Tracheal epithelial cell (primary cell): ENCODE results near the gene PAK6. TPM values are rescaled to one million over a fixed set of nuclear protein-coding genes. Genes with fewer than 3 reads are reported as not detected.

Experiments
- total RNA-seq: library from RNA; depleted of rRNA; stranded (reverse); fragments of >200 nt; gene quantifications from 2 replicates; pipeline ENCODE4 v1.2.1, GENCODE V29; 2014

The PAK6 gene
- total RNA-seq = 12.8 and 13.4 TPM in 2 replicates

DNA sequence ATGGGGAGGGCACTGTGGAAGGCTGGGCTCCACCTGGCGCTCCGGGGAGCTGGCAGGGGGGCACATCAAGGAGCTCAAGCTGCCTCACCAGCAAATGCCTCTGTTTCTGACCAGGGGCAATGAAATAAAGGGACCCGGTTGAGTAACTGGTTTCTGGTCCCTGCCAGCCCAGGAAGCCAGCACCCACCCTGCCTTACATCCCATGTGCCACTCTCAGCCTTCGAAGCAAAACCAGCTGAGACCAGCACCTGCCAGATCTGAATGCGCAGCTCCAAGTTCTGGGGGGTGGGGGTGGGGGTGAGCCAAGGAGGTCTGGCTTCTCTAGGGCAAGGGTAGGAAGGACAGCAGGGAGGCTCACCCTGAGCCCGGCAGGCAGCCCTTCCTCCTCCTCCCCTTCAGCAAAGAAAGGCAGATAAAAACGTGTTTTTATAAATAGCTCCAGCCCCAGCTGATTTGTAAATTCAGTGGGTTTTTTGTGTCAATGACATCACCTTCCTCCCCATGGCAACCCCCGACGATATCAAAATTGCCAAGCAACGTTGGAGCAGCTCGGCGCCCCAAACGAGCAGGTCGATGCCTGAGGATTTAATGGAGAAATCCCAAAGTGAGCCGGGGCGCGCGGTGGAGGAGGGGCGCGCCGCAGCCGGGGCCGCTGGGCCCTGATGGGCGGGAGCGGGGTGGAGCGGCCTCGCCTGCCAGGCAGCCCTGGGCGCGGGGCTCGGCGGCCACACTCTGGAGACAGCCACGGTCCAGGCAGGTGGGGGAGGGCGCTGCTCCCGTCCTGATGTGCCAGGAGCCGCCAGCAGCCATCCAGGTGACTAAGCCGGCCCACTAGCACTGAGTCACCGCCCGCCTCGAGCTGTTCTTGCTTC, at the start of gene PAK6:
PAK6 (plus strand) TSS at position 532 of the 872 bp plus-strand sequence. CDS start 25,723 bp downstream, outside the sequence.

DNA sequence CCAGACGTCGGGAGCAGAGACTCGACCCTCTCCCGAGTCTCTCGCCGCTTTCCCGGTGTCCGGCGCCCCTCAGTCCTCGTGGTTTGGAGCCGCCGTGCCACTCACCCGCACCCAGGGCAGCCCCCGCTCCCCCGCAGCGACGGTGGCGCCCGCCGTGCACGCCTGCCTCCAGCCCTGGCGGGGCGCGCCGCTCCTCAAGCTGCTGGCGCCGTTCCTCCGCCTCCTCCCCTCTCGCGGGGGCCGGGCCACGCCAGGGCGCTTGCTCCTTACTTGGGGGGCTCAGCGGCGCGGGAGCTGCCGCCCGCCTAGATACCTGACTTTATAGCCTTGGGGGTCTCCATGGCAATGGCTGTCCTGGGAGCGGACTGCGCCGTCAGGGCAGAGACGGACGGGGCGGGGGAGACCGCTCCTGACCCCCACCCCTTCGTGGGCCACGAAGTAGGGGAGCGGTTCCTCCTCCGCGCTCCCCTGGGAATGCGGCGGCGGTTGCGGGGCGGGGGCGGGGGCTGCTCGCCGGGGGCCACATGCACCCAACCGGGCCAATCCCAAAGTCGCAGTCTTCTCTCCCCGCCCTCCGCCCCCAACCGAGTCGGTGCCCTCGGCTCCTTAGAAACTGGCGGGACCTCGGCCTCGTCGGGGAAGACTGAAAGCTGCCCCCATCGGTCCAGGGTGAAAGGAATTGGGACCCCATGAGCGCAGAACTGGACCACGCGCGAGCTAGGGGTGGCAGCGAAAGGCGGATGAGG, 44.2 kb downstream of the PAK6 start, which contains the start of gene ANKRD63:
ANKRD63 (minus strand) TSS at position 196 of the 746 bp plus-strand sequence. CDS start 478 bp downstream, outside the sequence.

DNA sequence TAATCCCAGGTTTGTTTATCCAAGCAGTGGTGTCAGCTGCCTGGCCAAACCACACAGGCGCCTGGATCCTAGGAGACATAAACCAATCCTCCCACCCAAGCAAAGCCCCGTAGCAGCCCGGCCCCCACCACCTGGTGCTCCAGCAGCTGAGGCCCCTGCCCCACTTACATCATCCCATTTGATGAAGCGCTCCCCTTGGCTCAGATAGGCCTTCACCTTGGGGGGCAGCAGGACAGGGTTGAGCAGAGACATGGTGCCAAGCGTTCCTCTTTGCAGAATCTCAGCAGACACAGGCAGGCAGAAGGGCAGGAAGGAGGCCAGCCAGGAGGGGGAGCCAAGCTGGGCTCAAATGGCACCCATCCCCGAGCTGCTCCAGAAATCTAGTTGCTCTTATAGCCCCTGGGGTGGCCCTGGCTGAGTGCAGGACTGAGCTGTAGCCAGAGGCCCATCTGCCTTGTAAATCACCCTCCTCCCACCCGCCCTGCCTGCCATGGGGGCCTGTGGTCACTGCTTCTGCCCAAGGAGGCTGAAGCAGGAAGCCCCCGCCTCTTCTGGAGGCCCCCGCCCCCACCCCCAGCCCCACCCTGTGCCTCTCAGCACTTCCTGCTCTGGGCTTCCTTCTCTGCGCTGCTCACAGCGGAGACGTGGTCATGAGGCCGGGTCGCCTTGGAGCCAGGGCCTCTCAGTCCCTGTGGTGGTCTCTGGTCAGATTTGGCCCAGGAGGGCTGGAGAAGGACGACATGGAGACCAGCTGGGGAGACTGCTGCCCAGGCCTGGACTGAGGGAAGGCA, 68.8 kb downstream of the PAK6 start, which contains the start of gene PLCB2:
PLCB2 (minus strand) TSS at position 515 of the 791 bp plus-strand sequence; CDS start at position 252, 263 bp downstream.

DNA sequence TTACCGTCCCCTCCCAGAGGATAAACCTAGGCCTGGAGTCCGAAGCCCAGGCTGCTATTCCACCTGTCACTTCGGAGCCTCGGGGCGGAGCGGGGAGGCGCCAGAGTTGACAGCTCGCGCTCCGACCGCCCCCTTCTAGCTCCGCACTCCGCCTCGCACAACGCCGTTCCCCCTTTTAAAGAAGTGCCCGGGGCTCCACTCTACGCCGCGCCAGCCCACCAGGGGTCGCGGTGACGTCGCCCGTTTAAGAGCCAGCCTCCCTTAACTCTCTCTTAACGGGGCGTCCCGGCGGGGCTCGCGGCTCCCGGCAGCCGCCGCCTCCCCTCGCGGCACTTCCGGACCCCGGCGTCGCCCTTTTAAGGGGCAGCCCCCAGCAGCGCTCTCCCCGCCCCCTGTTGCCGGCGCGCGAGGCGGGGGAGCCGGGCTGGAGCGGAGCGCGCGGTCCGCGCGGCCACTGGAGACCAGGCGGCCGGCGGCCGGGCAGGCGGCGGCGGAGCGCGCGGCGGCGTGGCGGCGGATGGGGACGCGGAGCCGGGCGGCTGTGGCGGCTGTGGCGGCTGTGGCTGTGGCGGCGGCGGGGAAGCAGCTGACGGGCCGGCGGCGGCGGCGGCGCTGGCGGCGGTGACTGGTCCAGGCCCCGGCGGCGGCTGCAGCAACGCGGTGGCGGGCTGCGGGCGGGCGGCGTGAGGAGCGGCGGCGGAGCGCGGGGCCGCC, 84.5 kb downstream of the PAK6 start, which contains the start of gene INAFM2:
INAFM2 (plus strand) TSS at position 454 of the 714 bp plus-strand sequence. CDS start 364 bp downstream, outside the sequence.

Other genes with a start within 250 kb of the PAK6 start
- 101 and 108 TPM in 2 replicates for gene SRP14, start 199.9 kb upstream of the PAK6 start, total RNA-seq
- gene BMF, start 130.2 kb upstream of the PAK6 start, total RNA-seq = 0.85 and 2.4 TPM in 2 replicates
- 1.7 and 2.3 TPM in 2 replicates for gene BUB1B, start 78.0 kb upstream of the PAK6 start, total RNA-seq
- not detected in 2 replicates for gene ANKRD63, start 44.0 kb downstream of the PAK6 start, total RNA-seq
- under 0.01 TPM in 1 of 2 replicates, not detected in the other for gene PLCB2, start 68.9 kb downstream of the PAK6 start, total RNA-seq
- 8.3 and 10.6 TPM in 2 replicates for gene INAFM2, start 84.6 kb downstream of the PAK6 start, total RNA-seq
- 5.3 and 36.4 TPM in 2 replicates for gene CCDC9B, start 101.9 kb downstream of the PAK6 start, total RNA-seq
- not detected in 2 replicates for gene PHGR1, start 112.0 kb downstream of the PAK6 start, total RNA-seq
- gene DISP2, start 119.2 kb downstream of the PAK6 start, total RNA-seq = under 0.01 TPM in 2 replicates
- 36.1 and 38.2 TPM in 2 replicates for gene KNSTRN, start 143.7 kb downstream of the PAK6 start, total RNA-seq
- 18.3 and 21.9 TPM in 2 replicates for gene IVD, start 166.7 kb downstream of the PAK6 start, total RNA-seq
- 5.3 TPM in 2 replicates for gene BAHD1, start 201.9 kb downstream of the PAK6 start, total RNA-seq
- 2.3 and 2.9 TPM in 2 replicates for gene CHST14, start 231.9 kb downstream of the PAK6 start, total RNA-seq